Measurements from ENCODE around the gene MTG2. TPM values are rescaled to one million over a fixed set of nuclear protein-coding genes. Genes with fewer than 3 reads are reported as not detected.

The MTG2 gene
- total and polyA plus RNA-seq, 2 of the 13 experiments (the other 11 are each of a cell fraction or from before 2014, with no cell fraction given) = 20.4 to 37.8 TPM

GRCh38 chr20:62155428-62156253, 27.2 kb upstream of the MTG2 start (continued):
- TF ChIP-seq ZGPAT (CRISPR knock-in tag; IDR thresholded peaks at IDR 0.05) (peak; percentile 49; the same call in 1 of the 2 replicates), FOXO1 (CRISPR knock-in tag; IDR thresholded peaks at IDR 0.05) (peak; percentile 39; the same call in 1 of the 2 replicates), KDM1A (CRISPR knock-in tag; IDR thresholded peaks at IDR 0.05) (0 out of 2 replicates have a peak, but pooled peaks have one; percentile 54), SKI (IDR thresholded peaks at IDR 0.05; ENCODE audit: partially characterized antibody) (peak; percentile 62), ZZZ3 (CRISPR knock-in tag; IDR thresholded peaks at IDR 0.05; ENCODE audit: borderline replicate concordance) (no peak), ZNF34 (CRISPR knock-in tag; IDR thresholded peaks at IDR 0.05; ENCODE audit: borderline replicate concordance) (no peak), SP140L (CRISPR knock-in tag; IDR thresholded peaks at IDR 0.05; ENCODE audit: borderline replicate concordance) (no peak), MEF2D (CRISPR knock-in tag; IDR thresholded peaks at IDR 0.05) (no peak), KLF15 (CRISPR knock-in tag; IDR thresholded peaks at IDR 0.05; ENCODE audit: borderline replicate concordance) (no peak; the same call in 1 of the 2 replicates), ZNF335 (CRISPR knock-in tag; IDR thresholded peaks at IDR 0.05) (0 out of 2 replicates have a peak, but pooled peaks have one; percentile 63), GABPB1 (CRISPR knock-in tag; IDR thresholded peaks at IDR 0.05) (peak; percentile 49; the same call in 1 of the 2 replicates), PLSCR1 (CRISPR knock-in tag; IDR thresholded peaks at IDR 0.05; ENCODE audit: borderline replicate concordance) (no peak), ZNF629 (CRISPR knock-in tag; conservative IDR thresholded peaks at IDR 0.05) (peak; percentile 10; the same call in 1 of the 2 replicates), ZHX1 (CRISPR knock-in tag; IDR thresholded peaks at IDR 0.05; ENCODE audit: low read depth) (0 out of 2 replicates have a peak, but pooled peaks have one; percentile 43), ZNF619 (CRISPR knock-in tag; IDR thresholded peaks at IDR 0.05) (no peak), ZNF333 (CRISPR knock-in tag; IDR thresholded peaks at IDR 0.05; ENCODE audit: borderline replicate concordance) (peak; percentile 81; the same call in 1 of the 2 replicates), NFRKB (IDR thresholded peaks at IDR 0.05) (no peak), FOSL2 (CRISPR knock-in tag; IDR thresholded peaks at IDR 0.05) (0 out of 2 replicates have a peak, but pooled peaks have one; percentile 21), HMG20A (CRISPR knock-in tag; IDR thresholded peaks at IDR 0.05; ENCODE audit: borderline replicate concordance) (no peak), PATZ1 (CRISPR knock-in tag; IDR thresholded peaks at IDR 0.05) (peak; percentile 97)

All from HepG2 (cell line).